A549 (cell line): ENCODE data around the gene CREB5. TPM values are rescaled to one million over a fixed set of nuclear protein-coding genes. Genes with fewer than 3 reads are reported as not detected.

Experiments used
- ATAC-seq, 2 experiments: fragments of 200-7000 bp in 1 of 2; fragments of >200 bp in 1 of 2; cut with Nextera tagmentation in 1 of 2; cut with Tn5 transposase in 1 of 2; 3 replicates each; pipeline versions ENCODE4 v1.8.0 to v1.9.1; 2018 to 2020; ENCODE audit warnings: mild to moderate bottlenecking in 1 of 2, moderate library complexity in 1 of 2
- CTCF ChIA-PET: fragments of 300-600 bp; sonication (Branson Sonifier 250); formaldehyde crosslinking; extraction: SDS; loops from one replicate; lab custom pipeline; 2021; ENCODE audit warnings: antibody characterized with exemption, inconsistent platforms; lab: Yijun Ruan, JAX
- POLR2A ChIA-PET: fragments of 350-600 bp; formaldehyde crosslinking; extraction: SDS; loops from one replicate; lab custom pipeline; 2021; ENCODE audit warnings: antibody characterized with exemption, inconsistent platforms; lab: Yijun Ruan, JAX
- DNase-seq, 2 experiments: peaks; one replicate each; pipeline versions ENCODE4 v3.0.0 to v3.0.0-alpha.2; 2011 to 2016; ENCODE audit warnings: low read depth in 1 of 2, low spot score in 1 of 2
- FAIRE-seq: peaks from 2 replicates; lab custom pipeline; 2011; peaks lifted over from hg19 to GRCh38; lab: Jason Lieb, UNC
- H3K27ac ChIP-seq, 2 experiments: fragments of >200 bp; sonication (Bioruptor Twin); formaldehyde crosslinking; 3 replicates each; pipeline ENCODE4 v1.5.1; 2016 to 2017
- H3K4me1 ChIP-seq: fragments of >200 bp; sonication (Bioruptor Twin); formaldehyde crosslinking; 3 replicates; pipeline ENCODE4 v1.6.1; 2016
- H3K4me2 ChIP-seq: fragments of >200 bp; sonication (Bioruptor Twin); formaldehyde crosslinking; 3 replicates; pipeline ENCODE4 v1.6.1; 2016
- H3K4me3 ChIP-seq: fragments of >200 bp; sonication (Bioruptor Twin); formaldehyde crosslinking; 3 replicates; pipeline ENCODE4 v1.5.1; 2016
- H3K9me3 ChIP-seq: fragments of >200 bp; sonication (Bioruptor Twin); formaldehyde crosslinking; 3 replicates; pipeline ENCODE4 v1.6.1; 2016
- ATOH8 ChIP-seq: fragments of 250-450 bp; sonication (Bioruptor Pico); IDR thresholded peaks from 2 replicates; pipeline ENCODE4 v1.5.0; 2020; ENCODE audit warnings: low read depth, mild to moderate bottlenecking, moderate library complexity
- BCL3 ChIP-seq: fragments of >200 bp; sonication (Bioruptor Twin); formaldehyde crosslinking; IDR thresholded peaks from 3 replicates; pipeline ENCODE4 v1.6.1; 2016
- CBX8 ChIP-seq: fragments of 200-600 bp; sonication (generic); IDR thresholded peaks from 2 replicates; pipeline ENCODE4 v1.6.1; 2016
- CHD4 ChIP-seq: fragments of 200-600 bp; sonication (generic); IDR thresholded peaks from 2 replicates; pipeline ENCODE4 v1.6.1; 2016; ENCODE audit warnings: antibody characterized with exemption, mild to moderate bottlenecking, borderline replicate concordance
- EHMT2 ChIP-seq: fragments of 200-600 bp; sonication (generic); IDR thresholded peaks from 2 replicates; pipeline ENCODE4 v1.6.1; 2016; ENCODE audit warnings: antibody characterized with exemption, low read depth, mild to moderate bottlenecking, moderate library complexity
- EP300 ChIP-seq, 2 experiments: fragments of >200 bp; sonication (Bioruptor Twin); formaldehyde crosslinking; IDR thresholded peaks; 2 replicates in 1 of 2; 3 replicates in 1 of 2; pipeline ENCODE4 v1.6.1; 2016 to 2017
- GATA3 ChIP-seq: IDR thresholded peaks from 2 replicates; pipeline ENCODE4 v1.6.1; 2012; ENCODE audit warnings: borderline replicate concordance
- HDAC2 ChIP-seq: fragments of 200-600 bp; sonication (generic); IDR thresholded peaks from 2 replicates; pipeline ENCODE4 v1.6.1; 2016
- HOXA7 ChIP-seq: fragments of 250-450 bp; sonication (Bioruptor Pico); IDR thresholded peaks from 2 replicates; pipeline ENCODE4 v1.5.0; 2020; ENCODE audit warnings: mild to moderate bottlenecking, moderate library complexity
- HOXB13 ChIP-seq: fragments of 250-450 bp; sonication (Bioruptor Pico); IDR thresholded peaks from 2 replicates; pipeline ENCODE4 v1.5.0; 2020; ENCODE audit warnings: low read depth, mild to moderate bottlenecking, moderate library complexity
- HOXB5 ChIP-seq: fragments of 250-450 bp; sonication (Bioruptor Pico); IDR thresholded peaks from 2 replicates; pipeline ENCODE4 v1.5.0; 2020; ENCODE audit warnings: mild to moderate bottlenecking, moderate library complexity
- MAFK ChIP-seq: fragments of 450-650 bp; IDR thresholded peaks from 2 replicates; pipeline ENCODE4 v1.6.1; 2014; ENCODE audit not compliant: partially characterized antibody
- MYC ChIP-seq: IDR thresholded peaks from 2 replicates; pipeline ENCODE4 v1.6.1; 2012; ENCODE audit warnings: mild to moderate bottlenecking, inconsistent platforms, low read length, improper control_type of control experiment, borderline replicate concordance
- NPAS2 ChIP-seq: fragments of 250-450 bp; sonication (Bioruptor Pico); IDR thresholded peaks from 2 replicates; pipeline ENCODE4 v1.8.0; 2022; ENCODE audit warnings: mild to moderate bottlenecking, moderate library complexity, borderline replicate concordance
- PHF8 ChIP-seq: fragments of 200-600 bp; sonication (generic); IDR thresholded peaks from 2 replicates; pipeline ENCODE4 v1.6.1; 2016; ENCODE audit warnings: low read depth, mild to moderate bottlenecking, antibody characterized with exemption, moderate library complexity, borderline replicate concordance
- RAD21 ChIP-seq, 2 experiments: fragments of >200 bp in 1 of 2; sonication (Bioruptor Twin) in 1 of 2; formaldehyde crosslinking in 1 of 2; IDR thresholded peaks in 1 of 2; conservative IDR thresholded peaks in 1 of 2; 2 replicates in 1 of 2; 3 replicates in 1 of 2; pipeline ENCODE4 v1.6.1; 2012 to 2018; ENCODE audit warnings: inconsistent platforms in 1 of 2
- RFX5 ChIP-seq: fragments of 450-650 bp; IDR thresholded peaks from 2 replicates; pipeline ENCODE4 v1.7.1; 2014; ENCODE audit warnings: antibody characterized with exemption, mild to moderate bottlenecking, moderate library complexity
- SMC3 ChIP-seq: fragments of >200 bp; sonication (Bioruptor Twin); formaldehyde crosslinking; IDR thresholded peaks from 3 replicates; pipeline ENCODE4 v1.6.1; 2018; ENCODE audit warnings: inconsistent platforms
- TFCP2L1 ChIP-seq: fragments of 250-450 bp; sonication (Bioruptor Pico); IDR thresholded peaks from 2 replicates; pipeline ENCODE4 v1.5.0; 2021; ENCODE audit warnings: mild to moderate bottlenecking
- WGBS: methylation state at CpG from one replicate; pipeline ENCODE4 v1.1.6; 2017; ENCODE audit errors: missing lambda C conversion rate; 5-methylcytosine and 5-hydroxymethylcytosine counted together
- polyA plus RNA-seq, 4 experiments: library from polyadenylated mRNA; depleted of rRNA in 3 of 4; stranded (reverse); fragments of >200 nt; fragmentation: RNase III in 1 of 4; extraction: RNeasy Plus Mini Kit Qiagen cat#74134 plus additional on column Dnase treatment in 1 of 4; gene quantifications; 2 replicates in 3 of 4; 3 replicates in 1 of 4; pipeline ENCODE4 v1.2.3, GENCODE V29; 2011 to 2017
- TF ChIP-seq, protein P1 (sequence below): IDR thresholded peaks from 2 replicates; pipeline ENCODE4 v1.6.1; 2012

CREB5 gene
- polyA plus RNA-seq, 2 of the 4 experiments (the other 2 are of a cell fraction) = 0.61 to 1.5 TPM

DNA sequence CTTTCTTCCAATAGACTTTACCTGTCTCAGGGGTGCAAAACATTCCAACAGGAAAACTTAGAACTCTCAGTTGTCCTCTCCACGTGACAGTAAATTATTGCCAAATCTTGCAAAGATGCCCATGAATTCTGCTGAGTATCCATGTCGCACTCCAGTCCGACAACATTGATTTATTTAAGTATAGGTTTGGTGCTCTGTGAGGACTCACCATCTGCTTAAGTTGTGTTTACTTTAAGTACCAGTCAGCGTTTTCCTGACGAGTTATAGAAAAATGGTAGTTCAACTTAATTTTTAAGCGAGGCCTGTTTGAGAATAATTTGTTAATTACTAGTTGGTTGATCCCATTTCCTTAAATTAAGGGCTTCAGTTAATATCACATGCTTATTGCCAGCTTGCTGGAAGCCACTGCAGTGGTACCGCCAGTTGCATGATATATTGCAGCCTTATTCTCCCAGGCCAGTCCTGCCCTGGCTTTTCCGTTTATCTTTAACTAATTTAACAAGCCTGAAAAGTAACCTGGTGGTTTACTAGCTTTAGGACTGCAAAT is 27.8 kb downstream of the CREB5 start:
- Histone ChIP-seq H3K9me3 (no peaks in the 10 kb centered on the region), H3K27ac (no peak overlapping the region), H3K4me1 (no peaks in the 10 kb centered on the region), H3K4me3 (no peak overlapping the region), H3K4me2 (no peak overlapping the region)
- ATAC-seq (no peak), FAIRE-seq (no peak), DNase-seq (no peak)
- WGBS = 29% methylated on average over 8 of the region's 8 CpGs
- ChIA-PET CTCF (interaction anchor here (0.6 to 1.4 kb wide), 3 partner anchors 9 to 28 kb away, joined by 3 read pairs; partner anchors contain the start of gene CREB5), POLR2A (no interaction called here)
- TF ChIP-seq MAFK (peak; percentile 62), TFCP2L1 (CRISPR knock-in tag) (no peak), HOXB5 (CRISPR knock-in tag) (no peak), MYC (no peak)
- TF ChIP-seq, protein P1, sequence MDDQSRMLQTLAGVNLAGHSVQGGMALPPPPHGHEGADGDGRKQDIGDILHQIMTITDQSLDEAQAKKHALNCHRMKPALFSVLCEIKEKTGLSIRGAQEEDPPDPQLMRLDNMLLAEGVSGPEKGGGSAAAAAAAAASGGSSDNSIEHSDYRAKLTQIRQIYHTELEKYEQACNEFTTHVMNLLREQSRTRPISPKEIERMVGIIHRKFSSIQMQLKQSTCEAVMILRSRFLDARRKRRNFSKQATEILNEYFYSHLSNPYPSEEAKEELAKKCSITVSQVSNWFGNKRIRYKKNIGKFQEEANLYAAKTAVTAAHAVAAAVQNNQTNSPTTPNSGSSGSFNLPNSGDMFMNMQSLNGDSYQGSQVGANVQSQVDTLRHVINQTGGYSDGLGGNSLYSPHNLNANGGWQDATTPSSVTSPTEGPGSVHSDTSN = no peak

GRCh38 chr7:28442540-28443420 is 30.5 kb downstream of the CREB5 start:
- Histone ChIP-seq H3K4me2 (no peak overlapping the region), H3K4me1 (no peaks in the 10 kb centered on the region), H3K9me3 (no peaks in the 10 kb centered on the region), H3K27ac (no peak overlapping the region), H3K4me3 (no peak overlapping the region)
- ATAC-seq = no peak
- CTCF ChIA-PET = no interaction called here
- DNase-seq = no peak
- 37% methylated on average over 5 of the region's 5 CpGs for WGBS
- no peak for FAIRE-seq
- TF ChIP-seq HDAC2 = no peak
- no peak for TF ChIP-seq BCL3
- POLR2A ChIA-PET = no interaction called here

- ATAC-seq (no peak), DNase-seq (no peak), FAIRE-seq (no peak)
- Histone ChIP-seq H3K27ac (no peak overlapping the region), H3K4me1 (no peaks in the 10 kb centered on the region), H3K9me3 (no peaks in the 10 kb centered on the region), H3K4me3 (no peak overlapping the region), H3K4me2 (no peak overlapping the region)
- WGBS = 20% methylated on average over 4 of the region's 5 CpGs
- TF ChIP-seq NPAS2 (CRISPR knock-in tag) = no peak
- no peak for TF ChIP-seq RFX5
- TF ChIP-seq EHMT2 = no peak
- no peak for TF ChIP-seq HOXB13 (CRISPR knock-in tag)
- TF ChIP-seq GATA3 = no peak
- no peak for TF ChIP-seq ATOH8
- TF ChIP-seq RAD21 (conservative IDR thresholded peaks at IDR 0.05 in 1 of 2, IDR thresholded peaks at IDR 0.05 in 1 of 2) = no peak
- no peak for TF ChIP-seq CBX8
- no peak for TF ChIP-seq HOXA7 (CRISPR knock-in tag)
- TF ChIP-seq SMC3 = no peak
- no peak for TF ChIP-seq CHD4
- no peak for TF ChIP-seq HDAC2
- no peak for TF ChIP-seq EP300 (IDR thresholded peaks at IDR 0.05)
- TF ChIP-seq PHF8 = no peak
- CTCF ChIA-PET = interaction anchor here (1.3 kb wide), 1 partner anchor 19 kb away, joined by 3 read pairs; no protein-coding TSS in a partner anchor
- POLR2A ChIA-PET = no interaction called here
Observed at GRCh38 chr7:28446131-28446530, 33.8 kb downstream of the CREB5 start.
